OCI-LY1 (cell line): ENCODE data around the gene TCEAL4.

ENCODE experiments used
- H2AFZ ChIP-seq: fragments of 200-600 bp; sonication (generic), shearing (Covaris generic); 2 replicates; pipeline ENCODE4 v1.6.0; 2014; ENCODE audit warnings: antibody characterized with exemption, mild to moderate bottlenecking, low read length
- H3F3A ChIP-seq: fragments of 200-600 bp; sonication (generic), shearing (Covaris generic); 2 replicates; pipeline ENCODE4 v1.6.0; 2014; ENCODE audit warnings: mild to moderate bottlenecking, antibody characterized with exemption, low read length, moderate library complexity; ENCODE audit not compliant: insufficient read depth
- H3K27ac ChIP-seq: fragments of 200-600 bp; sonication (generic); 2 replicates; pipeline ENCODE4 v1.5.1; 2014; ENCODE audit warnings: low read length, mixed run types, mild to moderate bottlenecking, low read depth; ENCODE audit not compliant: poor library complexity, severe bottlenecking
- H3K27me3 ChIP-seq: fragments of 200-600 bp; sonication (generic); 2 replicates; pipeline ENCODE4 v1.6.0; 2014; ENCODE audit warnings: antibody characterized with exemption, mild to moderate bottlenecking, low read length, moderate library complexity; ENCODE audit not compliant: insufficient read depth
- H3K36me3 ChIP-seq: fragments of 200-600 bp; sonication (generic); 2 replicates; pipeline ENCODE4 v1.6.1; 2014; ENCODE audit warnings: mild to moderate bottlenecking, antibody characterized with exemption, low read length, moderate library complexity, mixed read lengths; ENCODE audit not compliant: insufficient read depth
- H3K4me1 ChIP-seq: fragments of 200-600 bp; sonication (generic); 2 replicates; pipeline ENCODE4 v1.5.1; 2014; ENCODE audit warnings: mild to moderate bottlenecking, low read length, moderate library complexity; ENCODE audit not compliant: insufficient read depth, severe bottlenecking
- H3K4me2 ChIP-seq: fragments of 200-600 bp; sonication (generic), shearing (Covaris generic); 2 replicates; pipeline ENCODE4 v1.6.1; 2014; ENCODE audit warnings: low read length
- H3K4me3 ChIP-seq: fragments of 200-600 bp; sonication (generic); 2 replicates; pipeline ENCODE4 v1.5.1; 2014; ENCODE audit warnings: low read length, low read depth, mild to moderate bottlenecking, mixed read lengths; ENCODE audit not compliant: poor library complexity, severe bottlenecking
- H3K79me2 ChIP-seq: fragments of 200-600 bp; shearing (Covaris generic); 2 replicates; pipeline ENCODE4 v1.6.1; 2016; ENCODE audit warnings: mixed run types, low read length, mixed read lengths; ENCODE audit not compliant: insufficient read depth
- H3K9ac ChIP-seq: fragments of 200-600 bp; sonication (generic), shearing (Covaris generic); 2 replicates; pipeline ENCODE4 v1.6.1; 2014; ENCODE audit warnings: mild to moderate bottlenecking, low read length, mixed read lengths
- H3K9me2 ChIP-seq: fragments of 200-600 bp; sonication (generic), shearing (Covaris generic); 2 replicates; pipeline ENCODE4 v1.6.1; 2014; ENCODE audit warnings: low read depth, mild to moderate bottlenecking, low read length, mixed read lengths
- H3K9me3 ChIP-seq: fragments of 200-600 bp; shearing (Covaris generic); 2 replicates; pipeline ENCODE4 v1.6.1; 2014; ENCODE audit warnings: low read length, mixed read lengths
- H4K20me1 ChIP-seq: fragments of 200-600 bp; sonication (generic), shearing (Covaris generic); 2 replicates; pipeline ENCODE4 v1.6.0; 2016; ENCODE audit warnings: mild to moderate bottlenecking, low read length; ENCODE audit not compliant: insufficient read depth
- CTCF ChIP-seq: fragments of 200-600 bp; sonication (generic), shearing (Covaris generic); IDR thresholded peaks from 2 replicates; pipeline ENCODE4 v1.5.1; 2017; ENCODE audit warnings: mild to moderate bottlenecking, antibody characterized with exemption, low read length, moderate library complexity, mixed read lengths
- EZH2 ChIP-seq: fragments of 200-600 bp; sonication (generic), shearing (Covaris generic); IDR thresholded peaks from 2 replicates; pipeline ENCODE4 v1.8.0; 2017; ENCODE audit warnings: borderline replicate concordance, mixed run types, mild to moderate bottlenecking, antibody characterized with exemption, low read length, moderate library complexity, mixed read lengths

TCEAL4 gene

GRCh38 chrX:103549916-103550315 lies 35.4 kb upstream of the TCEAL4 start:
- peaks cover 6% of the 10 kb centered on the region for H3K4me1 ChIP-seq
- no peaks in the 10 kb centered on the region for H3K9me2 ChIP-seq
- no peak overlapping the region for H3K4me3 ChIP-seq
- no peaks in the 10 kb centered on the region for H3K9me3 ChIP-seq
- no peaks in the 10 kb centered on the region for H3K27me3 ChIP-seq
- H3K27ac ChIP-seq: no peak overlapping the region
- TF ChIP-seq CTCF (no peak), EZH2 (no peak)
- H2AFZ ChIP-seq: no peak overlapping the region
- no peak overlapping the region for H3K4me2 ChIP-seq
- H3K9ac ChIP-seq: no peak overlapping the region
- no peaks in the 10 kb centered on the region for H4K20me1 ChIP-seq
- no peaks in the 10 kb centered on the region for H3K36me3 ChIP-seq
- H3F3A ChIP-seq: no peaks in the 10 kb centered on the region
- no peaks in the 10 kb centered on the region for H3K79me2 ChIP-seq

GRCh38 chrX:103550415-103551051 lies 34.8 kb upstream of the TCEAL4 start:
- no peak for TF ChIP-seq CTCF
- Histone ChIP-seq H3K9ac (no peak overlapping the region), H3F3A (no peaks in the 10 kb centered on the region), H4K20me1 (no peaks in the 10 kb centered on the region), H2AFZ (no peak overlapping the region), H3K36me3 (no peaks in the 10 kb centered on the region), H3K9me3 (no peaks in the 10 kb centered on the region), H3K27ac (no peak overlapping the region), H3K27me3 (no peaks in the 10 kb centered on the region), H3K9me2 (no peaks in the 10 kb centered on the region), H3K4me1 (peaks cover 7% of the 10 kb centered on the region), H3K4me3 (no peak overlapping the region), H3K4me2 (no peak overlapping the region), H3K79me2 (no peaks in the 10 kb centered on the region)

- Histone ChIP-seq H3K9me3 (no peaks in the 10 kb centered on the region), H3K9ac (no peak overlapping the region), H3F3A (no peaks in the 10 kb centered on the region), H3K27me3 (no peaks in the 10 kb centered on the region), H3K36me3 (no peaks in the 10 kb centered on the region), H3K4me3 (no peak overlapping the region), H3K9me2 (no peaks in the 10 kb centered on the region), H3K4me2 (no peak overlapping the region), H4K20me1 (no peaks in the 10 kb centered on the region), H3K4me1 (peaks cover 7% of the 10 kb centered on the region), H3K27ac (no peak overlapping the region), H3K79me2 (no peaks in the 10 kb centered on the region), H2AFZ (no peak overlapping the region)
- no peak for TF ChIP-seq CTCF
- no peak for TF ChIP-seq EZH2
These were observed 33.1 kb upstream of the TCEAL4 start for GRCh38 chrX:103552236-103552635.
